Loucy (cell line): ENCODE measurements around the gene RBM8A.

Experiments used
- EZH2phosphoT487 ChIP-seq: fragments of 200-600 bp; IDR thresholded peaks from 2 replicates; pipeline ENCODE4 v1.6.1; 2018; ENCODE audit warnings: antibody characterized with exemption, mild to moderate bottlenecking, moderate library complexity, borderline replicate concordance
- TF ChIP-seq, protein P1 (sequence below): fragments of 200-600 bp; sonication (generic); conservative IDR thresholded peaks from 2 replicates; pipeline ENCODE4 v1.5.1; 2014; ENCODE audit warnings: mild to moderate bottlenecking, antibody characterized with exemption, low read length

DNA sequence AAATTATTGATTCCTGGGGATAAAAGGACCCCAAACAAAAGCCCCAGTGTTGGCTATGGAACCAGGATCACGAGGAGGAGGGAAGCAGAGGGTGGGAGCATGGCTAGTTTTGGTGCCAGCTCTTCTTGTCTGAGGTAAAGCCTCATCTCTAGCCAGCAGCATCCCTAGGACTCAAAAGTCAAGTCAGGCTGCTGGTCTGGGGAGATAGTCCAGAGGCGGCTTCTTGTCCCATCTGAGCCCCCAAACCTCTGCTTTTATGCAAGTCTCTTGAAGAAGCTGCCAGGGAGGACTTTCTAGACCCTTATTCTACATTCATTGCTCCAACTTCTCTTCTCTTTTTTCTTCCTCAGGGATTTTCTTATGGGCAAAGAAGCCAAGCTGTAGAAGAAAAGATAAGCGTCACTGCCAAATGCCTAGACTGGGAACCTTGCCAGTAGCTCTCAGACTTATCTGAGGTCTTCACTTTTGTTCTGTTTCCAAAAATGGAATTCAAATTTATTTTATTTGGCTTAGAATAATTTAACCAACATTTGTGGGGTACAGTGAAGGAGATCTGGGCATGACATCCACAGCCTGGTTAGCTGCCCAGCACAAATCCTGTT lies 34.7 kb downstream of the RBM8A start:
- TF ChIP-seq, protein P1, sequence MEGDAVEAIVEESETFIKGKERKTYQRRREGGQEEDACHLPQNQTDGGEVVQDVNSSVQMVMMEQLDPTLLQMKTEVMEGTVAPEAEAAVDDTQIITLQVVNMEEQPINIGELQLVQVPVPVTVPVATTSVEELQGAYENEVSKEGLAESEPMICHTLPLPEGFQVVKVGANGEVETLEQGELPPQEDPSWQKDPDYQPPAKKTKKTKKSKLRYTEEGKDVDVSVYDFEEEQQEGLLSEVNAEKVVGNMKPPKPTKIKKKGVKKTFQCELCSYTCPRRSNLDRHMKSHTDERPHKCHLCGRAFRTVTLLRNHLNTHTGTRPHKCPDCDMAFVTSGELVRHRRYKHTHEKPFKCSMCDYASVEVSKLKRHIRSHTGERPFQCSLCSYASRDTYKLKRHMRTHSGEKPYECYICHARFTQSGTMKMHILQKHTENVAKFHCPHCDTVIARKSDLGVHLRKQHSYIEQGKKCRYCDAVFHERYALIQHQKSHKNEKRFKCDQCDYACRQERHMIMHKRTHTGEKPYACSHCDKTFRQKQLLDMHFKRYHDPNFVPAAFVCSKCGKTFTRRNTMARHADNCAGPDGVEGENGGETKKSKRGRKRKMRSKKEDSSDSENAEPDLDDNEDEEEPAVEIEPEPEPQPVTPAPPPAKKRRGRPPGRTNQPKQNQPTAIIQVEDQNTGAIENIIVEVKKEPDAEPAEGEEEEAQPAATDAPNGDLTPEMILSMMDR: no peak
- no peak for TF ChIP-seq EZH2phosphoT487
